Vagina (tissue), 2 donors: ENCODE measurements around the gene ANAPC1.
"Not testable (repeated sequence)": the region's sequence is repeated elsewhere in the genome, so short reads cannot be mapped to it uniquely, and the experiment has no call there.

ENCODE experiments used
- POLR2A ChIP-seq, 2 donors: fragments of 450-650 bp; IDR thresholded peaks; one replicate each; pipeline ENCODE4 v1.6.1; 2017; ENCODE audit warnings: antibody characterized with exemption in 2 of 2, mild to moderate bottlenecking in 2 of 2, moderate library complexity in 2 of 2
- POLR2AphosphoS5 ChIP-seq, 2 donors: sonication (generic); formaldehyde crosslinking; IDR thresholded peaks; one replicate each; pipeline ENCODE4 v1.9.0; 2017; ENCODE audit warnings: antibody characterized with exemption in 2 of 2, mild to moderate bottlenecking in 2 of 2, low read depth in 1 of 2; ENCODE audit not compliant: insufficient read depth in 1 of 2
- TF ChIP-seq, protein P1 (sequence below), 3 experiments: fragments of 450-650 bp in 2 of 3; fragments of 200-600 bp in 1 of 3; sonication (generic) in 1 of 3; IDR thresholded peaks; one replicate each; pipeline ENCODE4 v1.5.1; 2017 to 2019; ENCODE audit warnings: antibody characterized with exemption in 3 of 3, mild to moderate bottlenecking in 2 of 3, moderate library complexity in 2 of 3

DNA sequence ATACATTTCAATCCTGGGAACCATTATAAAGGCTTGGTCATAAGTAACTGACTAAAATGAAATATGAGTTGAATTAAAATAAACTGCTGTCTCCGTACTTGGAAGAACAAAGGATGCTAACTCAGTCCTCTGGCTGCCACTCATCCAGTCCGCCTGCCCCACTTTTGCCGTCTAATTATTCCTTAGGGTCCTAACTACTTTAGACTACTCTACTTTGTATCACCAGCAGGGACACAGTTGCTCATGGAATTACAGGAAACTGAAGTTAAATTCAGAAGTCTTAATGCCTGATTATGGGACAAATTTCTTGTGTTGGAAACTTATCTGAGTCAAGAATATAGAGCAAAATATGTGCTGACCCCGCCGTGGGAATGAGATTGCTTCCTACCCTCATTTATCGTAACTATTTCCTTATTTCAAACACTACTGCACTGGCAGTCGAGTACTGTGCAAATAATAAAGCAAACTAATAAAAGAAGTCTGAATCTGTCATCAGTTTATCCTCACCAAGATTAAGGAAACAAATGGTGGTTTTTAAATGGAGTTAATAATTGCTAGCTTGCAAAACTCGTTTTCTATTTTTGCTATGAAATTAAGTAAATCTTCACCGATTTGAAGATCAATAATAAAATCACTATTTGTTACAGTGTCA, 102.4 kb downstream of the ANAPC1 start:
- TF ChIP-seq, protein P1, sequence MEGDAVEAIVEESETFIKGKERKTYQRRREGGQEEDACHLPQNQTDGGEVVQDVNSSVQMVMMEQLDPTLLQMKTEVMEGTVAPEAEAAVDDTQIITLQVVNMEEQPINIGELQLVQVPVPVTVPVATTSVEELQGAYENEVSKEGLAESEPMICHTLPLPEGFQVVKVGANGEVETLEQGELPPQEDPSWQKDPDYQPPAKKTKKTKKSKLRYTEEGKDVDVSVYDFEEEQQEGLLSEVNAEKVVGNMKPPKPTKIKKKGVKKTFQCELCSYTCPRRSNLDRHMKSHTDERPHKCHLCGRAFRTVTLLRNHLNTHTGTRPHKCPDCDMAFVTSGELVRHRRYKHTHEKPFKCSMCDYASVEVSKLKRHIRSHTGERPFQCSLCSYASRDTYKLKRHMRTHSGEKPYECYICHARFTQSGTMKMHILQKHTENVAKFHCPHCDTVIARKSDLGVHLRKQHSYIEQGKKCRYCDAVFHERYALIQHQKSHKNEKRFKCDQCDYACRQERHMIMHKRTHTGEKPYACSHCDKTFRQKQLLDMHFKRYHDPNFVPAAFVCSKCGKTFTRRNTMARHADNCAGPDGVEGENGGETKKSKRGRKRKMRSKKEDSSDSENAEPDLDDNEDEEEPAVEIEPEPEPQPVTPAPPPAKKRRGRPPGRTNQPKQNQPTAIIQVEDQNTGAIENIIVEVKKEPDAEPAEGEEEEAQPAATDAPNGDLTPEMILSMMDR (IDR thresholded peaks at IDR 0.05), result not testable (repeated sequence)
- not testable (repeated sequence) for TF ChIP-seq POLR2A (IDR thresholded peaks at IDR 0.05); POLR2AphosphoS5 (IDR thresholded peaks at IDR 0.05; ENCODE audit: insufficient read depth in 1 of 2, low read depth in 1 of 2)
